HG02798 (cell line): Measurements from ENCODE around the gene MTHFD1L.

Experiments
- ATAC-seq: cut with Tn5 transposase; IDR thresholded peaks from one replicate; pipeline ENCODE4 v1.9.1; 2021; ENCODE audit warnings: mild to moderate bottlenecking; ENCODE audit not compliant: unreplicated experiment, poor library complexity

MTHFD1L gene

GRCh38 chr6:150897400-150897943 lies 32.0 kb downstream of the MTHFD1L start:
- ATAC-seq: peak; percentile 62

- ATAC-seq: peak; percentile 44
Measured at GRCh38 chr6:150898399-150899170, 33.1 kb downstream of the MTHFD1L start.

- ATAC-seq: no peak
Measured at GRCh38 chr6:150899231-150899630, 33.7 kb downstream of the MTHFD1L start.

GRCh38 chr6:150900049-150900448 lies 34.5 kb downstream of the MTHFD1L start:
- no peak for ATAC-seq

GRCh38 chr6:150902142-150902776 lies 36.8 kb downstream of the MTHFD1L start:
- ATAC-seq: no peak

GRCh38 chr6:150905769-150906168 lies 40.3 kb downstream of the MTHFD1L start:
- no peak for ATAC-seq

- no peak for ATAC-seq
Measured at GRCh38 chr6:150906641-150907326, 41.3 kb downstream of the MTHFD1L start.

GRCh38 chr6:150907383-150907782 lies 41.9 kb downstream of the MTHFD1L start:
- no peak for ATAC-seq

- ATAC-seq: no peak
Measured at GRCh38 chr6:150908901-150909300, 43.4 kb downstream of the MTHFD1L start.

- ATAC-seq: no peak
Measured at GRCh38 chr6:150910561-150910960, 45.1 kb downstream of the MTHFD1L start.

- ATAC-seq: no peak
Measured at GRCh38 chr6:150914372-150914771, 48.9 kb downstream of the MTHFD1L start.

GRCh38 chr6:150915131-150915879 lies 49.8 kb downstream of the MTHFD1L start:
- no peak for ATAC-seq

- ATAC-seq: no peak
Measured at GRCh38 chr6:150915880-150916265, 50.4 kb downstream of the MTHFD1L start.

- ATAC-seq: no peak
Measured at GRCh38 chr6:150919938-150920337, 54.4 kb downstream of the MTHFD1L start.

- ATAC-seq: no peak
Measured at GRCh38 chr6:150922137-150922536, 56.6 kb downstream of the MTHFD1L start.

- no peak for ATAC-seq
Measured at GRCh38 chr6:150924808-150925589, 59.5 kb downstream of the MTHFD1L start.

- ATAC-seq: no peak
Measured at GRCh38 chr6:150925590-150925928, 60.1 kb downstream of the MTHFD1L start.

- no peak for ATAC-seq
Measured at GRCh38 chr6:150925976-150926375, 60.5 kb downstream of the MTHFD1L start.

GRCh38 chr6:150928882-150929281 lies 63.4 kb downstream of the MTHFD1L start:
- ATAC-seq: no peak

GRCh38 chr6:150929416-150929815 lies 63.9 kb downstream of the MTHFD1L start:
- no peak for ATAC-seq
